A549 (cell line): ENCODE measurements around the gene TCP10L.
"Not testable (repeated sequence)": the region's sequence is repeated elsewhere in the genome, so short reads cannot be mapped to it uniquely, and the experiment has no call there.

Experiments
- CEBPB ChIP-seq, 2 experiments: fragments of >200 bp in 1 of 2; sonication (Bioruptor Twin) in 1 of 2; formaldehyde crosslinking in 1 of 2; IDR thresholded peaks; 2 replicates each; pipeline ENCODE4 v1.6.1; 2012 to 2016
- CTCF ChIP-seq: fragments of >200 bp; sonication (Bioruptor Twin); formaldehyde crosslinking; IDR thresholded peaks from 3 replicates; pipeline ENCODE4 v1.5.1; 2016
- EP300 ChIP-seq, 2 experiments: fragments of >200 bp; sonication (Bioruptor Twin); formaldehyde crosslinking; IDR thresholded peaks; 2 replicates in 1 of 2; 3 replicates in 1 of 2; pipeline ENCODE4 v1.6.1; 2016 to 2017
- GATA3 ChIP-seq: IDR thresholded peaks from 2 replicates; pipeline ENCODE4 v1.6.1; 2012; ENCODE audit warnings: borderline replicate concordance
- JUN ChIP-seq, 2 experiments: fragments of >200 bp; sonication (Bioruptor Twin); formaldehyde crosslinking; IDR thresholded peaks; 2 replicates in 1 of 2; 3 replicates in 1 of 2; pipeline ENCODE4 v1.6.1; 2016 to 2017
- JUNB ChIP-seq: fragments of >200 bp; sonication (Bioruptor Twin); formaldehyde crosslinking; IDR thresholded peaks from 2 replicates; pipeline ENCODE4 v1.6.1; 2016
- MAX ChIP-seq: IDR thresholded peaks from 2 replicates; pipeline ENCODE4 v1.6.1; 2012
- MAZ ChIP-seq: fragments of 150-350 bp; IDR thresholded peaks from 2 replicates; pipeline ENCODE4 v1.6.1; 2014; ENCODE audit warnings: antibody characterized with exemption, low read depth, low read length, borderline replicate concordance
- POLR2A ChIP-seq: IDR thresholded peaks from 2 replicates; pipeline ENCODE4 v1.6.1; 2012; ENCODE audit warnings: mild to moderate bottlenecking, low read length
- REST ChIP-seq: fragments of 200-600 bp; sonication (generic); IDR thresholded peaks from 2 replicates; pipeline ENCODE4 v1.6.1; 2016; ENCODE audit warnings: antibody characterized with exemption, mild to moderate bottlenecking, moderate library complexity
- RNF2 ChIP-seq: fragments of 200-600 bp; sonication (generic); IDR thresholded peaks from 2 replicates; pipeline ENCODE4 v1.6.1; 2016; ENCODE audit warnings: low read depth, mild to moderate bottlenecking, antibody characterized with exemption, moderate library complexity, borderline replicate concordance
- SMC3 ChIP-seq: fragments of >200 bp; sonication (Bioruptor Twin); formaldehyde crosslinking; IDR thresholded peaks from 3 replicates; pipeline ENCODE4 v1.6.1; 2018; ENCODE audit warnings: inconsistent platforms

- not testable (repeated sequence) for TF ChIP-seq CTCF; JUNB; POLR2A; MAX; MAZ; EP300 (IDR thresholded peaks at IDR 0.05); JUN (IDR thresholded peaks at IDR 0.05); SMC3; RNF2; GATA3; REST; CEBPB (IDR thresholded peaks at IDR 0.05)
These were observed 32.9 kb upstream of the TCP10L start for GRCh38 chr21:32618218-32618617.
